GM12892 (cell line): ENCODE measurements around the gene MYH13.

Experiments used
- POLR2A ChIP-seq: IDR thresholded peaks from 2 replicates; pipeline ENCODE4 v1.6.1; 2011; ENCODE audit warnings: low read depth, low read length, control low read depth
- POLR2AphosphoS5 ChIP-seq: IDR thresholded peaks from 2 replicates; pipeline ENCODE4 v1.6.1; 2011; ENCODE audit warnings: low read depth, low read length, control low read depth
- TAF1 ChIP-seq: IDR thresholded peaks from 2 replicates; pipeline ENCODE4 v1.6.1; 2011; ENCODE audit warnings: low read depth, mild to moderate bottlenecking, control low read depth, low read length, borderline replicate concordance

DNA sequence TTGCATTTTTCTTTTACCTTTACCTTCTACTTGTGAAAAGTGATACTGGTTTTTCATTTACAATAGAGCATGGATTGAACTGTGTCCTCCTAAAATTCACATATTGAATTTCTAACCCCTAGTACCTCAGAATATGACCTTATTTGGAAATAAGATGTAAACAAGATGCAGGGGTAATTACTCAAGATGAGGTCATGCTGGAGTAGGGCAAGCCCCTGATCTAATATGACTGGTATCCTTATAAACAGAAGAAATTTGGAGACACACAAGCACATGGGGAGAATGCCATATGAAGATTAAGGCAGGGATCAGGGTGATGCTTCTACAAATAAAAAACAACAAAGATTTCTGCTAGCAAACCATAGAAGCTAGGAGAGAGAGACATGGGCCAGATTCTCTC, 12.2 kb downstream of the MYH13 start:
- TF ChIP-seq POLR2A (no peak), POLR2AphosphoS5 (no peak), TAF1 (no peak)
